RWPE2 (cell line): ENCODE data around the gene SOX9.
"Not testable (repeated sequence)": the region's sequence is repeated elsewhere in the genome, so short reads cannot be mapped to it uniquely, and the experiment has no call there.

ENCODE experiments used
- ATAC-seq: fragments of 200-7000 bp; cut with Tn5 transposase; 3 replicates; pipeline ENCODE4 v1.9.1; 2021; ENCODE audit warnings: low read depth
- DNase-seq: peaks from one replicate; pipeline ENCODE4 v3.0.0-alpha.2; 2020; ENCODE audit warnings: low spot score
- H3K27ac ChIP-seq: fragments of 450-650 bp; 2 replicates; pipeline ENCODE4 v1.5.1; 2017; ENCODE audit warnings: mild to moderate bottlenecking; ENCODE audit not compliant: poor library complexity, severe bottlenecking
- H3K27me3 ChIP-seq: fragments of 250-450 bp; sonication (Bioruptor Pico); 2 replicates; pipeline ENCODE4 v1.5.1; 2021; ENCODE audit warnings: mild to moderate bottlenecking, moderate library complexity; ENCODE audit not compliant: insufficient read depth, poor library complexity, severe bottlenecking
- H3K36me3 ChIP-seq: fragments of 250-450 bp; sonication (Bioruptor Pico); 2 replicates; pipeline ENCODE4 v1.5.1; 2020; ENCODE audit warnings: low read depth, mild to moderate bottlenecking, moderate library complexity
- H3K4me1 ChIP-seq: fragments of 250-450 bp; sonication (Bioruptor Pico); 2 replicates; pipeline ENCODE4 v1.5.1; 2021; ENCODE audit warnings: mild to moderate bottlenecking, moderate library complexity; ENCODE audit not compliant: insufficient read depth, poor library complexity, severe bottlenecking
- H3K4me3 ChIP-seq: fragments of 250-450 bp; sonication (Bioruptor Pico); 2 replicates; pipeline ENCODE4 v1.5.1; 2021; ENCODE audit warnings: mild to moderate bottlenecking, moderate library complexity; ENCODE audit not compliant: severe bottlenecking
- H3K9me3 ChIP-seq: fragments of 250-450 bp; sonication (Bioruptor Pico); 2 replicates; pipeline ENCODE4 v1.5.1; 2021; ENCODE audit warnings: mild to moderate bottlenecking, moderate library complexity; ENCODE audit not compliant: severe bottlenecking
- TF ChIP-seq, protein P1 (sequence below): fragments of 450-650 bp; IDR thresholded peaks from one replicate; pipeline ENCODE4 v1.5.1; 2017; ENCODE audit warnings: mild to moderate bottlenecking, moderate library complexity; ENCODE audit not compliant: poor library complexity, severe bottlenecking

SOX9 gene

DNA sequence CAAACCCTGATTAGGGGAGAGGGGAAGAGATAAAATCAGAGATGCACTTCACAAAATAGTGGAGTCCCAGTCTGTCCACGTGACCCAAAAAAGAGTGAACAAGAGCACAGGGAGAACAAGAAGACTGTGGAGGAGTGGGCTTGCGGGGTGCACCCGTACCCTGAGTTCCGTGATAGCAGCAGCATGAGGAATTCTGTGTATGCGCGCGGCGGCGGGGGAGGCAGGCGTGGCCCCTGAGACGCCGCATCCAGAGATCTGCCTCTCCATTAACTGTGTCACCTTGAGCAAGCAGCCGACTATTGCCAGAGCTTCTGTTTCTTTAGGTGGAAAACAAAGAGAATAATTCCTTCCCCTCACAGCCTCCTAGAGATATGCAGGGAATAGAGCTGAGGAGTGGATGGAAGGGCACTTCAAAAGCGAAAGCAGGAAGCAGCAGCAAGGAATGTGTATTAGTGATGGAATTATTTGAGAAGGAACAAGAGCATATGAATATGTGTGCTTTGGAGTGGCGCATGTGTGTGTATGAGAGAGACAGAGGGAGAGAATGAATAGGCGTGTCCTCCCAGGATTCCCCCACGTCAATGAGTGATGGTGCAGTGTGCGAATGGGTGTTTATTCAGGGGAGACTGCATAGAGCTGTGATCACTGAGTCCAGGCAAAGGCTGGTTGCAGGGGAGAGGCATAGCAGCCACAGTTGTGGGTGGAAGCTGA is 10.4 kb upstream of the SOX9 start:
- no peak for ATAC-seq
- no peaks in the 10 kb centered on the region for H3K36me3 ChIP-seq

DNA sequence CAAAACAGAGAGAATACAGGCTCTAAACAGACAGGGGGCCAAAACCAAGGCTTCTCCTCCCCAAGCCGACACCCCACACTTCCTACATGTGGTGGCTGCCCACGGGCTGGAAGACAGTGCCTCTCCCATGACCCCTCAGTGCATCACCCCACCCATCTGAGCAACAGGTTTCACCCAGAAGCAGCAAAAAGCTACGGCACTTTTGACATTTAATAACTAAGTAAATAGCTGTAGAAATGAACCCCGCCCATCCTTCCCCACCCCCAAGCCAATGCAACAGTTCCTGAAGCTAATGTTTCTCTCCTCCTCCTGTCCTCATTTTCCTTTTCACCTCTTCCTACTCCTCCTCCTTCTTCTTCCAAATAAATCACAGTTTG is 9.9 kb upstream of the SOX9 start:
- no peaks in the 10 kb centered on the region for H3K4me1 ChIP-seq
- H3K9me3 ChIP-seq: no peaks in the 10 kb centered on the region
- no peak overlapping the region for H3K4me3 ChIP-seq
- DNase-seq (no peak), ATAC-seq (no peak)
- H3K36me3 ChIP-seq: no peaks in the 10 kb centered on the region
- no peak overlapping the region for H3K27ac ChIP-seq
- H3K27me3 ChIP-seq: no peaks in the 10 kb centered on the region
- TF ChIP-seq, protein P1, sequence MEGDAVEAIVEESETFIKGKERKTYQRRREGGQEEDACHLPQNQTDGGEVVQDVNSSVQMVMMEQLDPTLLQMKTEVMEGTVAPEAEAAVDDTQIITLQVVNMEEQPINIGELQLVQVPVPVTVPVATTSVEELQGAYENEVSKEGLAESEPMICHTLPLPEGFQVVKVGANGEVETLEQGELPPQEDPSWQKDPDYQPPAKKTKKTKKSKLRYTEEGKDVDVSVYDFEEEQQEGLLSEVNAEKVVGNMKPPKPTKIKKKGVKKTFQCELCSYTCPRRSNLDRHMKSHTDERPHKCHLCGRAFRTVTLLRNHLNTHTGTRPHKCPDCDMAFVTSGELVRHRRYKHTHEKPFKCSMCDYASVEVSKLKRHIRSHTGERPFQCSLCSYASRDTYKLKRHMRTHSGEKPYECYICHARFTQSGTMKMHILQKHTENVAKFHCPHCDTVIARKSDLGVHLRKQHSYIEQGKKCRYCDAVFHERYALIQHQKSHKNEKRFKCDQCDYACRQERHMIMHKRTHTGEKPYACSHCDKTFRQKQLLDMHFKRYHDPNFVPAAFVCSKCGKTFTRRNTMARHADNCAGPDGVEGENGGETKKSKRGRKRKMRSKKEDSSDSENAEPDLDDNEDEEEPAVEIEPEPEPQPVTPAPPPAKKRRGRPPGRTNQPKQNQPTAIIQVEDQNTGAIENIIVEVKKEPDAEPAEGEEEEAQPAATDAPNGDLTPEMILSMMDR: no peak

More for the DNA sequence above, 10.4 kb upstream of the SOX9 start:
- no peaks in the 10 kb centered on the region for H3K27me3 ChIP-seq
- DNase-seq: no peak
- H3K27ac ChIP-seq: no peak overlapping the region
- H3K4me1 ChIP-seq: no peaks in the 10 kb centered on the region
- TF ChIP-seq, protein P1: no peak
- H3K4me3 ChIP-seq: no peak overlapping the region
- no peaks in the 10 kb centered on the region for H3K9me3 ChIP-seq

DNA sequence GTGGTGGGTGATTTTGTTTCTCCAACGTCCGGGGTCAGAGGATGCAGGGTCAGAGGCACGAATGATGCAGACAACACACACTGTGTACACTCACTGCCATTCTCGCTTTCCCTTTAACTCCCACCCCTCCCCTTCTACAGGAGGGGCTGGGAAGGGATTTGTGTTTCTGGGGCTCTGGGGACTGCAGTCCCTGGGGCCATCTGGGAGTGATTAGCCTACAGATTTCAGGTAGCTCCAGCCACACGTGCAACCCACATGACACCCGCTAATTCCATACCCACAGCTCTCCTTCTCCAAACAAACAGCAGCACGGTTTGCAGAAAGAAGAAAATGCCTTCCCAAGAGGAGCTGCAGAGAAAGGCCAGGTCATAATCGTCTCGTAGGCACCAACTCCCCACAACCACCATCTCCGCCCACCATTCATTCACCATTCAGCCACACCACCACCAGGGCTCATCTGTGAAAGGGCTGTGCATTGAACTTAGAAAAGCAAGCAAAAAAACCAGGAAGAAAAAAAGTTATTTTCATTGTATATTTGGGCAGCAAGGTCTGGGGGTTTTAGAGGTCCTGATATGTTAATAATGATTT is 9.4 kb upstream of the SOX9 start:
- DNase-seq: no peak
- no peaks in the 10 kb centered on the region for H3K4me1 ChIP-seq
- no peaks in the 10 kb centered on the region for H3K36me3 ChIP-seq

DNA sequence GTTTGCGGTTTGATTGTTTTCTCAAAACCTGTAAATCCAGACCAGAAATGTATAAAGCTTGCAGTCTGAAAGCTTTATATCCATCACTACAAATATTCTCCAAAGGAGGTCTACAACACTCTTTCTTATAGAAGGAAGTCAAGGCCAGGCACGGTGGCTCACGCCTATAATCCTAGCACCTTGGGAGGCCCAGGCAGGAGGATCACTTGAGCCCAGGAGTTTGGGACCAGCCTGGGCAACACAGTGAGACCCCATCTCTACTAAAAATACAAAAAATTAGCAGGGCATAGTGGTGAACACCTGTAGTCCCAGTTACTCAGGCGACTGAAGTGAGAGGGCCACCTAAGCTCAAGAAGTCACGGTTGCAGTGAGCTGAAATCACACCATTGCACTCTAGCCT is 8.9 kb upstream of the SOX9 start:
- H3K36me3 ChIP-seq, DNase-seq, H3K4me3 ChIP-seq, H3K9me3 ChIP-seq, H3K27me3 ChIP-seq, H3K4me1 ChIP-seq, ATAC-seq, H3K27ac ChIP-seq: not testable (repeated sequence)

More for the DNA sequence above, 9.4 kb upstream of the SOX9 start:
- H3K27ac ChIP-seq: no peak overlapping the region
- no peak for ATAC-seq
- TF ChIP-seq, protein P1: no peak
- H3K4me3 ChIP-seq: no peak overlapping the region
- no peaks in the 10 kb centered on the region for H3K27me3 ChIP-seq
- no peaks in the 10 kb centered on the region for H3K9me3 ChIP-seq

DNA sequence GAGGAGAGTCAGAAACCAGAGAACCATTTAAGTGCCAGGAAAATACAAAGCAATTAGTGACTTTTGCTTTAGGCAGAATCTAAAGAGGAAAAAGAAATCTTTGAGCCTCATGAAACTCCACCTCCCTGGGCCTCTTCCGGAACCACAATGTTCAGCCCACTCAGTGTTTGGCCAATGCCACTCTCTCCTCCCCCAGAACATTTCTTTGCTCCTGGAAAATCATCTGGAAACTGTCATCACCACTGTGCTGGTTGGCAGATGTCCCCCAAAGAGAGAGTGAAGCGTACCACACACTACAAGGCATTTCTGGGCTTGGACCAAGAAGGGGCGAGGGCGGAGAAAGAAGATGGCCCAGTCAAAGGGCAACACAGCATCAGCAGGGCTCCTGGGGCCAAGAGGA is 7.1 kb upstream of the SOX9 start:
- no peaks in the 10 kb centered on the region for H3K36me3 ChIP-seq
- no peak for ATAC-seq
- no peaks in the 10 kb centered on the region for H3K9me3 ChIP-seq
- H3K4me3 ChIP-seq: no peak overlapping the region
- H3K27ac ChIP-seq: no peak overlapping the region
- no peak for DNase-seq
- TF ChIP-seq, protein P1: no peak
- H3K27me3 ChIP-seq: no peaks in the 10 kb centered on the region
- H3K4me1 ChIP-seq: peaks cover 4% of the 10 kb centered on the region
